SK-N-SH (cell line): Measurements from ENCODE around the gene WWOX. TPM values are rescaled to one million over a fixed set of nuclear protein-coding genes. Genes with fewer than 3 reads are reported as not detected.

Experiments
- CTCF ChIA-PET: fragments of 300-600, 350-600 bp; formaldehyde crosslinking; extraction: SDS; loops from one replicate; lab custom pipeline; 2021; lab: Yijun Ruan, JAX
- POLR2A ChIA-PET: fragments of 350-600 bp; sonication (Branson Sonifier 250); formaldehyde crosslinking; extraction: SDS; loops from one replicate; lab custom pipeline; 2020; ENCODE audit warnings: antibody characterized with exemption, inconsistent platforms; lab: Yijun Ruan, JAX
- DNase-seq: peaks from one replicate; pipeline ENCODE4 v3.0.0; 2012
- H2AFZ ChIP-seq: fragments of 200-600 bp; sonication (generic); 2 replicates; pipeline ENCODE4 v1.8.1; 2016; ENCODE audit warnings: antibody characterized with exemption, mild to moderate bottlenecking, low read depth
- H3F3A ChIP-seq: fragments of 200-600 bp; sonication (generic); replicated peaks from 2 replicates; pipeline ENCODE3; 2016; ENCODE audit warnings: antibody characterized with exemption, mild to moderate bottlenecking; ENCODE audit not compliant: insufficient read depth
- H3K27ac ChIP-seq, 2 experiments: fragments of 200-500 bp in 1 of 2; fragments of 200-600 bp in 1 of 2; sonication (Bioruptor generic) in 1 of 2; sonication (generic), shearing (Covaris generic) in 1 of 2; 2 replicates each; pipeline versions ENCODE4 v1.5.1 to v1.6.1; 2014 to 2016; ENCODE audit warnings: low read depth in 2 of 2, inconsistent platforms in 1 of 2, low read length in 1 of 2, mild to moderate bottlenecking in 1 of 2, mixed read lengths in 1 of 2
- H3K27me3 ChIP-seq: fragments of 200-600 bp; sonication (generic), shearing (Covaris generic); 2 replicates; pipeline ENCODE4 v1.6.1; 2016; ENCODE audit warnings: mixed run types; ENCODE audit not compliant: insufficient read depth
- H3K36me3 ChIP-seq, 2 experiments: fragments of 200-500 bp in 1 of 2; fragments of 200-600 bp in 1 of 2; sonication (Bioruptor generic) in 1 of 2; sonication (generic) in 1 of 2; replicated peaks in 1 of 2; 2 replicates each; pipeline versions ENCODE3 to v1.5.1; 2014 to 2016; ENCODE audit warnings: low read length in 1 of 2, mild to moderate bottlenecking in 1 of 2; ENCODE audit not compliant: insufficient read depth in 2 of 2, control insufficient read depth in 1 of 2
- H3K4me1 ChIP-seq, 2 experiments: fragments of 200-500 bp in 1 of 2; fragments of 200-600 bp in 1 of 2; sonication (Bioruptor generic) in 1 of 2; sonication (generic), shearing (Covaris generic) in 1 of 2; 2 replicates each; pipeline versions ENCODE4 v1.5.1 to v1.6.1; 2014 to 2016; ENCODE audit warnings: low read depth in 1 of 2, low read length in 1 of 2, mixed run types in 1 of 2; ENCODE audit not compliant: insufficient read depth in 2 of 2, control insufficient read depth in 1 of 2
- H3K4me2 ChIP-seq: fragments of 200-600 bp; sonication (generic), shearing (Covaris generic); 2 replicates; pipeline ENCODE4 v1.6.1; 2017; ENCODE audit warnings: mixed run types
- H3K4me3 ChIP-seq, 2 experiments: fragments of 200-500 bp in 1 of 2; fragments of 200-600 bp in 1 of 2; sonication (Bioruptor generic) in 1 of 2; sonication (generic), shearing (Covaris generic) in 1 of 2; 2 replicates each; pipeline versions ENCODE4 v1.5.1 to v1.8.1; 2014 to 2016; ENCODE audit warnings: low read depth in 2 of 2, inconsistent platforms in 1 of 2, low read length in 1 of 2, mild to moderate bottlenecking in 1 of 2, mixed read lengths in 1 of 2, moderate library complexity in 1 of 2
- H3K79me2 ChIP-seq: fragments of 200-600 bp; sonication (generic); 2 replicates; pipeline ENCODE4 v1.8.1; 2017; ENCODE audit warnings: mild to moderate bottlenecking; ENCODE audit not compliant: insufficient read depth
- H3K9ac ChIP-seq: fragments of 200-600 bp; sonication (generic); 2 replicates; pipeline ENCODE4 v1.6.1; 2017; ENCODE audit warnings: mixed run types
- H3K9me2 ChIP-seq: fragments of 200-600 bp; sonication (generic); 2 replicates; pipeline ENCODE4 v1.6.1; 2017; ENCODE audit warnings: mixed run types
- H3K9me3 ChIP-seq: fragments of 200-600 bp; sonication (generic); 2 replicates; pipeline ENCODE4 v1.6.1; 2017; ENCODE audit warnings: mixed run types, mild to moderate bottlenecking, moderate library complexity
- H4K20me1 ChIP-seq: fragments of 200-600 bp; sonication (generic); 2 replicates; pipeline ENCODE4 v1.6.1; 2017; ENCODE audit warnings: mild to moderate bottlenecking, mixed run types; ENCODE audit not compliant: insufficient read depth
- ELF1 ChIP-seq: IDR thresholded peaks from 2 replicates; pipeline ENCODE4 v1.4.0; 2012
- EP300 ChIP-seq, 2 experiments: IDR thresholded peaks; 2 replicates each; pipeline versions ENCODE4 v1.4.0 to v1.6.1; 2012; ENCODE audit warnings: borderline replicate concordance in 1 of 2, low read depth in 1 of 2, low read length in 1 of 2
- FOSL2 ChIP-seq: IDR thresholded peaks from 2 replicates; pipeline ENCODE4 v1.4.0; 2012; ENCODE audit warnings: low read depth, mild to moderate bottlenecking, moderate library complexity, borderline replicate concordance
- FOXM1 ChIP-seq: IDR thresholded peaks from 2 replicates; pipeline ENCODE4 v1.4.0; 2012; ENCODE audit warnings: low read depth, mild to moderate bottlenecking
- GABPA ChIP-seq: IDR thresholded peaks from 2 replicates; pipeline ENCODE4 v1.4.0; 2012; ENCODE audit warnings: low read depth, mild to moderate bottlenecking
- GATA2 ChIP-seq: sonication (generic); formaldehyde crosslinking; IDR thresholded peaks from 2 replicates; pipeline ENCODE4 v1.5.0; 2020; ENCODE audit warnings: mild to moderate bottlenecking, missing genetic modification reagents
- IRF3 ChIP-seq: fragments of 150-350 bp; IDR thresholded peaks from 2 replicates; pipeline ENCODE4 v1.6.1; 2016; ENCODE audit warnings: mild to moderate bottlenecking, low read depth, low read length
- JUND ChIP-seq: IDR thresholded peaks from 2 replicates; pipeline ENCODE4 v1.4.0; 2012
- MAX ChIP-seq: IDR thresholded peaks from 2 replicates; pipeline ENCODE4 v1.4.0; 2012; ENCODE audit warnings: low read depth
- MXI1 ChIP-seq: IDR thresholded peaks from 2 replicates; pipeline ENCODE4 v1.6.1; 2012; ENCODE audit warnings: mild to moderate bottlenecking, low read depth, low read length, improper control_type of control experiment
- NFIC ChIP-seq: IDR thresholded peaks from 2 replicates; pipeline ENCODE4 v1.4.0; 2012; ENCODE audit warnings: borderline replicate concordance
- REST ChIP-seq: IDR thresholded peaks from 2 replicates; pipeline ENCODE4 v1.6.1; 2012; ENCODE audit warnings: mild to moderate bottlenecking, low read depth, low read length, moderate library complexity
- SIN3A ChIP-seq: IDR thresholded peaks from 2 replicates; pipeline ENCODE4 v1.6.1; 2012; ENCODE audit warnings: low read depth, mild to moderate bottlenecking, low read length, moderate library complexity, borderline replicate concordance
- TAF1 ChIP-seq: IDR thresholded peaks from 2 replicates; pipeline ENCODE4 v1.6.1; 2012; ENCODE audit warnings: low read depth, mild to moderate bottlenecking, low read length, moderate library complexity, borderline replicate concordance
- TCF12 ChIP-seq: IDR thresholded peaks from 2 replicates; pipeline ENCODE4 v1.4.0; 2012
- USF1 ChIP-seq: IDR thresholded peaks from 2 replicates; pipeline ENCODE4 v1.4.0; 2012; ENCODE audit warnings: low read depth, borderline replicate concordance
- YY1 ChIP-seq: IDR thresholded peaks from 2 replicates; pipeline ENCODE4 v1.4.0; 2012; ENCODE audit warnings: low read depth, mild to moderate bottlenecking
- WGBS: methylation state at CpG from one replicate; pipeline ENCODE4 v1.1.6; 2017; ENCODE audit warnings: low lambda C conversion rate; 5-methylcytosine and 5-hydroxymethylcytosine counted together
- polyA plus RNA-seq, 3 experiments: library from polyadenylated mRNA; depleted of rRNA; stranded (reverse); fragments of >200 nt; gene quantifications; 2 replicates each; pipeline ENCODE4 v1.2.3, GENCODE V29; 2012

WWOX gene
- polyA plus RNA-seq, 1 of the 3 experiments (the other 2 are of a cell fraction), result 10.8 TPM

- H3K27me3 ChIP-seq, result no peaks in the 10 kb centered on the region
Measured at GRCh38 chr16:79181419-79181818, 1082.0 kb downstream of the WWOX start.

More at GRCh38 chr16:79181419-79181818, 1082.0 kb downstream of the WWOX start:
- Histone ChIP-seq H3K79me2 (no peaks in the 10 kb centered on the region), H3K4me3 (no peak overlapping the region), H3K4me2 (no peak overlapping the region), H3K36me3 (no peaks in the 10 kb centered on the region), H3K9me2 (no peaks in the 10 kb centered on the region), H3K4me1 (peaks cover 0 to 5% of the 10 kb centered on the region in 2 experiments; a peak in 1 of 4 replicates), H3K9me3 (peaks cover 6% of the 10 kb centered on the region; the same call in 1 of the 2 replicates), H3K9ac (no peak overlapping the region), H3K27ac (no peak overlapping the region), H2AFZ (no peak overlapping the region), H4K20me1 (no peaks in the 10 kb centered on the region), H3F3A (no peaks in the 10 kb centered on the region)
- TF ChIP-seq FOXM1, result no peak
- TF ChIP-seq FOSL2, result no peak
- TF ChIP-seq YY1, result no peak
- no peak for TF ChIP-seq USF1
- TF ChIP-seq SIN3A, result no peak
- no peak for TF ChIP-seq JUND
- no peak for TF ChIP-seq TAF1
- TF ChIP-seq NFIC, result no peak
- no peak for TF ChIP-seq GATA2
- TF ChIP-seq GABPA, result no peak
- no peak for TF ChIP-seq EP300 (IDR thresholded peaks at IDR 0.05; ENCODE audit: borderline replicate concordance in 1 of 2, low read depth in 1 of 2, low read length in 1 of 2)
- no peak for TF ChIP-seq TCF12
- TF ChIP-seq ELF1, result no peak
- TF ChIP-seq IRF3, result no peak
- TF ChIP-seq REST, result no peak
- TF ChIP-seq MXI1, result no peak
- no peak for TF ChIP-seq MAX
- CTCF ChIA-PET, result interaction anchor here (1.4 kb wide), 1 partner anchor 22 kb away, joined by 4 read pairs; no protein-coding TSS in a partner anchor
- POLR2A ChIA-PET, result no interaction called here
- no peak for DNase-seq
- 53% methylated on average over 3 of the region's 3 CpGs for WGBS
